NB4 (cell line): Measurements from ENCODE around the gene STAT6.

Source experiments
- POLR2A ChIP-seq: IDR thresholded peaks from 2 replicates; pipeline ENCODE4 v1.6.1; 2011; ENCODE audit warnings: mild to moderate bottlenecking; ENCODE audit not compliant: insufficient read length; ENCODE audit errors: extremely low read depth
- TF ChIP-seq, protein P1 (sequence below): IDR thresholded peaks from one replicate; pipeline ENCODE4 v1.5.1; 2012; ENCODE audit warnings: low read depth, low read length

DNA sequence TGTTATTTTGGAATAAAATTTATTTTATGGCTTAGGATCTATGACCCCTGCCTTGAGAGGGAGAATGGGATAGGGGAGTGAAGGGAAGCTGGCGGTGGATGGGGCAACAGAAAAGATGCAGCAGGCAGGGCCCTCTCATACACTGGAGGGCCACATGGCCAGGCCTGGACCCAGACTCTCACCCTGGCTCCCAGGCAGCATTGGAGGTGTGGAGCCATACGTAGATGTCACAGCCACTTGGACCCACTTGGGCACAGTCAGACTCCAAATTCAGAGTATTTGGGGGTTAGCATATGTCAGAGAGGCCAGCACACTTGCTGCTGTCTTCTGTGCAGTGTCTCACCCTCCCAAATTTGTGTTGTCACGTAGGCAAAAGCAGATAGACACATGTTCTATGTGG lies 15.7 kb downstream of the STAT6 start:
- TF ChIP-seq, protein P1, sequence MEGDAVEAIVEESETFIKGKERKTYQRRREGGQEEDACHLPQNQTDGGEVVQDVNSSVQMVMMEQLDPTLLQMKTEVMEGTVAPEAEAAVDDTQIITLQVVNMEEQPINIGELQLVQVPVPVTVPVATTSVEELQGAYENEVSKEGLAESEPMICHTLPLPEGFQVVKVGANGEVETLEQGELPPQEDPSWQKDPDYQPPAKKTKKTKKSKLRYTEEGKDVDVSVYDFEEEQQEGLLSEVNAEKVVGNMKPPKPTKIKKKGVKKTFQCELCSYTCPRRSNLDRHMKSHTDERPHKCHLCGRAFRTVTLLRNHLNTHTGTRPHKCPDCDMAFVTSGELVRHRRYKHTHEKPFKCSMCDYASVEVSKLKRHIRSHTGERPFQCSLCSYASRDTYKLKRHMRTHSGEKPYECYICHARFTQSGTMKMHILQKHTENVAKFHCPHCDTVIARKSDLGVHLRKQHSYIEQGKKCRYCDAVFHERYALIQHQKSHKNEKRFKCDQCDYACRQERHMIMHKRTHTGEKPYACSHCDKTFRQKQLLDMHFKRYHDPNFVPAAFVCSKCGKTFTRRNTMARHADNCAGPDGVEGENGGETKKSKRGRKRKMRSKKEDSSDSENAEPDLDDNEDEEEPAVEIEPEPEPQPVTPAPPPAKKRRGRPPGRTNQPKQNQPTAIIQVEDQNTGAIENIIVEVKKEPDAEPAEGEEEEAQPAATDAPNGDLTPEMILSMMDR = no peak
- TF ChIP-seq POLR2A = no peak
